Measurements from ENCODE around the gene YJU2. TPM values are rescaled to one million over a fixed set of nuclear protein-coding genes. Genes with fewer than 3 reads are reported as not detected.

The YJU2 gene
- total and polyA plus RNA-seq, 2 of the 13 experiments (the other 11 are each of a cell fraction or from before 2014, with no cell fraction given) = 9.3 to 17.9 TPM

DNA sequence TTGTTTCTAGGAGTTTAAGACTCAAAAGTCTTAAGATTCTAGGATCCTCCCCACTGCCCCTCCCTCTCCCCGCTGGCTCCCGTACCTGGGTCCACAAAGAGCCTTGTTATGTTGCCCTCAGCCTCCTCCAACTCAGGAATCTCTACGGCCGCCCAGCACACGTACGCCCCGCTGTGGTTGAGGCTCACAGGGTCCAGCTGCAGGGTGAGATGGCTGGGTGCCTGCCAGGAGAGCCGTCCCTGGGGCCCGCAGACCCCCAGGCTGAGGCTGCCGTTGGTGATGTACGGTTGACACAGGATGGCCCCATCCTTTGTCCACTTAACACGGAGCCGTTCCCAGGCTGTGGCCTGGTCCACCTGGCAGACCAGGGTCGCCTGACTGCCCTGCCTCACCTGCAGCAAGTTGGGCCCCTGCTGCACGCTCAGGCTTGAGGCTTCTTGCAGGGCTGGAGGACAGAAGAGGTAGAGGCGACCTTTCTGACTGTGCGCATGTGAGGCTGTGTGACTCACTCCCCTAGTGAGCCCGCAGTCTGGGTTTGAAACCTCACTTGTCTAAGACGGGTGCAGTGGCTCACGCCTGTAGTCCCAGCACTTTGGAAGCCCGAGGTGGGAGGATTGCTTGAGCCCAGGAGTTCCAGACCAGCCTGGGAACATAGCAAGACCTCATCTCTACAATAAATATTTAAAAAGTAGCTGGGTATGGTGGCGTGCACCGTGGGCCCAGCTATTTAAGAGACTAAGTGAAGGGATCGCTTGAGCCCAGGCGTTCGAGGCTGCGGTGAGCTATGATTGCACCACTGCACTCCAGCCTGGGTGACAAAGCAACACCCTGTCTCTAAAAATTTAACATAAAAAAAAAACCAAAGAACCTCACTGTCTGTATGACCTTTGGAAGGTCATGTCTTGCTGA is 51.3 kb downstream of the YJU2 start (continued):
- TF ChIP-seq, protein P1, sequence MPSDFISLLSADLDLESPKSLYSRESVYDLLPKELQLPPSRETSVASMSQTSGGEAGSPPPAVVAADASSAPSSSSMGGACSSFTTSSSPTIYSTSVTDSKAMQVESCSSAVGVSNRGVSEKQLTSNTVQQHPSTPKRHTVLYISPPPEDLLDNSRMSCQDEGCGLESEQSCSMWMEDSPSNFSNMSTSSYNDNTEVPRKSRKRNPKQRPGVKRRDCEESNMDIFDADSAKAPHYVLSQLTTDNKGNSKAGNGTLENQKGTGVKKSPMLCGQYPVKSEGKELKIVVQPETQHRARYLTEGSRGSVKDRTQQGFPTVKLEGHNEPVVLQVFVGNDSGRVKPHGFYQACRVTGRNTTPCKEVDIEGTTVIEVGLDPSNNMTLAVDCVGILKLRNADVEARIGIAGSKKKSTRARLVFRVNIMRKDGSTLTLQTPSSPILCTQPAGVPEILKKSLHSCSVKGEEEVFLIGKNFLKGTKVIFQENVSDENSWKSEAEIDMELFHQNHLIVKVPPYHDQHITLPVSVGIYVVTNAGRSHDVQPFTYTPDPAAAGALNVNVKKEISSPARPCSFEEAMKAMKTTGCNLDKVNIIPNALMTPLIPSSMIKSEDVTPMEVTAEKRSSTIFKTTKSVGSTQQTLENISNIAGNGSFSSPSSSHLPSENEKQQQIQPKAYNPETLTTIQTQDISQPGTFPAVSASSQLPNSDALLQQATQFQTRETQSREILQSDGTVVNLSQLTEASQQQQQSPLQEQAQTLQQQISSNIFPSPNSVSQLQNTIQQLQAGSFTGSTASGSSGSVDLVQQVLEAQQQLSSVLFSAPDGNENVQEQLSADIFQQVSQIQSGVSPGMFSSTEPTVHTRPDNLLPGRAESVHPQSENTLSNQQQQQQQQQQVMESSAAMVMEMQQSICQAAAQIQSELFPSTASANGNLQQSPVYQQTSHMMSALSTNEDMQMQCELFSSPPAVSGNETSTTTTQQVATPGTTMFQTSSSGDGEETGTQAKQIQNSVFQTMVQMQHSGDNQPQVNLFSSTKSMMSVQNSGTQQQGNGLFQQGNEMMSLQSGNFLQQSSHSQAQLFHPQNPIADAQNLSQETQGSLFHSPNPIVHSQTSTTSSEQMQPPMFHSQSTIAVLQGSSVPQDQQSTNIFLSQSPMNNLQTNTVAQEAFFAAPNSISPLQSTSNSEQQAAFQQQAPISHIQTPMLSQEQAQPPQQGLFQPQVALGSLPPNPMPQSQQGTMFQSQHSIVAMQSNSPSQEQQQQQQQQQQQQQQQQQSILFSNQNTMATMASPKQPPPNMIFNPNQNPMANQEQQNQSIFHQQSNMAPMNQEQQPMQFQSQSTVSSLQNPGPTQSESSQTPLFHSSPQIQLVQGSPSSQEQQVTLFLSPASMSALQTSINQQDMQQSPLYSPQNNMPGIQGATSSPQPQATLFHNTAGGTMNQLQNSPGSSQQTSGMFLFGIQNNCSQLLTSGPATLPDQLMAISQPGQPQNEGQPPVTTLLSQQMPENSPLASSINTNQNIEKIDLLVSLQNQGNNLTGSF (CRISPR knock-in tag; IDR thresholded peaks at IDR 0.05) = no peak
- TF ChIP-seq REPIN1 (CRISPR knock-in tag; IDR thresholded peaks at IDR 0.05; ENCODE audit: borderline replicate concordance, low read depth) (no peak), JUN (CRISPR knock-in tag; IDR thresholded peaks at IDR 0.05) (no peak), RNF2 (conservative IDR thresholded peaks at IDR 0.05; ENCODE audit: low read depth) (no peak), CHD2 (IDR thresholded peaks at IDR 0.05; ENCODE audit: low read depth, low read length) (no peak), CHD4 (IDR thresholded peaks at IDR 0.05; ENCODE audit: borderline replicate concordance, low read length) (0 out of 2 replicates have a peak, but pooled peaks have one; percentile 61), CENPT (CRISPR knock-in tag; IDR thresholded peaks at IDR 0.05; ENCODE audit: low read depth) (no peak), SP2 (CRISPR knock-in tag; IDR thresholded peaks at IDR 0.05) (0 out of 2 replicates have a peak, but pooled peaks have one; percentile 15), DNMT3B (CRISPR knock-in tag; conservative IDR thresholded peaks at IDR 0.05) (no peak), MAFK (conservative IDR thresholded peaks at IDR 0.05 in 1 of 2, IDR thresholded peaks at IDR 0.05 in 1 of 2; ENCODE audit: low read length in 2 of 2) (no peak), ZNF431 (CRISPR knock-in tag; IDR thresholded peaks at IDR 0.05; ENCODE audit: borderline replicate concordance, low read depth) (no peak), TSC22D2 (CRISPR knock-in tag; IDR thresholded peaks at IDR 0.05; ENCODE audit: borderline replicate concordance) (no peak)
- TF ChIP-seq, protein P2, sequence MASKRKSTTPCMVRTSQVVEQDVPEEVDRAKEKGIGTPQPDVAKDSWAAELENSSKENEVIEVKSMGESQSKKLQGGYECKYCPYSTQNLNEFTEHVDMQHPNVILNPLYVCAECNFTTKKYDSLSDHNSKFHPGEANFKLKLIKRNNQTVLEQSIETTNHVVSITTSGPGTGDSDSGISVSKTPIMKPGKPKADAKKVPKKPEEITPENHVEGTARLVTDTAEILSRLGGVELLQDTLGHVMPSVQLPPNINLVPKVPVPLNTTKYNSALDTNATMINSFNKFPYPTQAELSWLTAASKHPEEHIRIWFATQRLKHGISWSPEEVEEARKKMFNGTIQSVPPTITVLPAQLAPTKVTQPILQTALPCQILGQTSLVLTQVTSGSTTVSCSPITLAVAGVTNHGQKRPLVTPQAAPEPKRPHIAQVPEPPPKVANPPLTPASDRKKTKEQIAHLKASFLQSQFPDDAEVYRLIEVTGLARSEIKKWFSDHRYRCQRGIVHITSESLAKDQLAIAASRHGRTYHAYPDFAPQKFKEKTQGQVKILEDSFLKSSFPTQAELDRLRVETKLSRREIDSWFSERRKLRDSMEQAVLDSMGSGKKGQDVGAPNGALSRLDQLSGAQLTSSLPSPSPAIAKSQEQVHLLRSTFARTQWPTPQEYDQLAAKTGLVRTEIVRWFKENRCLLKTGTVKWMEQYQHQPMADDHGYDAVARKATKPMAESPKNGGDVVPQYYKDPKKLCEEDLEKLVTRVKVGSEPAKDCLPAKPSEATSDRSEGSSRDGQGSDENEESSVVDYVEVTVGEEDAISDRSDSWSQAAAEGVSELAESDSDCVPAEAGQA (IDR thresholded peaks at IDR 0.05; ENCODE audit: low read depth) = no peak
- TF ChIP-seq, protein P2 (CRISPR knock-in tag; IDR thresholded peaks at IDR 0.05; ENCODE audit: borderline replicate concordance) = no peak
- TF ChIP-seq, protein P3, sequence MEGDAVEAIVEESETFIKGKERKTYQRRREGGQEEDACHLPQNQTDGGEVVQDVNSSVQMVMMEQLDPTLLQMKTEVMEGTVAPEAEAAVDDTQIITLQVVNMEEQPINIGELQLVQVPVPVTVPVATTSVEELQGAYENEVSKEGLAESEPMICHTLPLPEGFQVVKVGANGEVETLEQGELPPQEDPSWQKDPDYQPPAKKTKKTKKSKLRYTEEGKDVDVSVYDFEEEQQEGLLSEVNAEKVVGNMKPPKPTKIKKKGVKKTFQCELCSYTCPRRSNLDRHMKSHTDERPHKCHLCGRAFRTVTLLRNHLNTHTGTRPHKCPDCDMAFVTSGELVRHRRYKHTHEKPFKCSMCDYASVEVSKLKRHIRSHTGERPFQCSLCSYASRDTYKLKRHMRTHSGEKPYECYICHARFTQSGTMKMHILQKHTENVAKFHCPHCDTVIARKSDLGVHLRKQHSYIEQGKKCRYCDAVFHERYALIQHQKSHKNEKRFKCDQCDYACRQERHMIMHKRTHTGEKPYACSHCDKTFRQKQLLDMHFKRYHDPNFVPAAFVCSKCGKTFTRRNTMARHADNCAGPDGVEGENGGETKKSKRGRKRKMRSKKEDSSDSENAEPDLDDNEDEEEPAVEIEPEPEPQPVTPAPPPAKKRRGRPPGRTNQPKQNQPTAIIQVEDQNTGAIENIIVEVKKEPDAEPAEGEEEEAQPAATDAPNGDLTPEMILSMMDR (CRISPR knock-in tag; IDR thresholded peaks at IDR 0.05) = peak; percentile 79
